ENCODE data around the gene PDZD7. TPM values are rescaled to one million over a fixed set of nuclear protein-coding genes. Genes with fewer than 3 reads are reported as not detected.

PDZD7 gene
- total and polyA plus RNA-seq, 9 of the 15 experiments (the other 6 are each of a cell fraction or from before 2014, with no cell fraction given): 0.04 to 0.24 (median 0.08) TPM; not detected in 3

GRCh38 chr10:100997360-100998182, 33.4 kb downstream of the PDZD7 start (continued):
- TF ChIP-seq E2F8 (IDR thresholded peaks at IDR 0.05; ENCODE audit: low read depth, partially characterized antibody) (no peak), ZNF696 (CRISPR knock-in tag; conservative IDR thresholded peaks at IDR 0.05) (no peak), ZNF24 (IDR thresholded peaks at IDR 0.05) (no peak), CTCF (IDR thresholded peaks at IDR 0.05 in 2 of 3, conservative IDR thresholded peaks at IDR 0.05 in 1 of 3; ENCODE audit: insufficient read depth in 2 of 3, low read depth in 1 of 3, low read length in 3 of 3) (peak; percentile 73 to 85 (median 77)), TCF3 (CRISPR knock-in tag; IDR thresholded peaks at IDR 0.05) (no peak; the same call in none of the 2 replicates), E2F5 (CRISPR knock-in tag; IDR thresholded peaks at IDR 0.05) (no peak), DIDO1 (tag; IDR thresholded peaks at IDR 0.05; ENCODE audit: low read depth) (no peak), GABPB2 (CRISPR knock-in tag; conservative IDR thresholded peaks at IDR 0.05) (no peak), NR2C2 (CRISPR knock-in tag; IDR thresholded peaks at IDR 0.05) (no peak; the same call in 1 of the 2 replicates), NR2C2 (tag; IDR thresholded peaks at IDR 0.05) (peak; percentile 19; the same call in 1 of the 2 replicates), ZNF695 (CRISPR knock-in tag; IDR thresholded peaks at IDR 0.05) (no peak), CREM (IDR thresholded peaks at IDR 0.05; ENCODE audit: low read depth) (no peak), SOX6 (IDR thresholded peaks at IDR 0.05) (no peak), ZNF12 (CRISPR knock-in tag; IDR thresholded peaks at IDR 0.05) (no peak), SMAD4 (CRISPR knock-in tag; conservative IDR thresholded peaks at IDR 0.05) (peak; percentile 50; the same call in 1 of the 2 replicates), ZC3H8 (IDR thresholded peaks at IDR 0.05) (no peak), MAFK (IDR thresholded peaks at IDR 0.05; ENCODE audit: low read length) (no peak), CSDE1 (IDR thresholded peaks at IDR 0.05) (no peak), NFRKB (IDR thresholded peaks at IDR 0.05; ENCODE audit: low read depth) (no peak), ZC3H4 (CRISPR knock-in tag; IDR thresholded peaks at IDR 0.05; ENCODE audit: borderline replicate concordance) (no peak)
- TF ChIP-seq, protein P1, sequence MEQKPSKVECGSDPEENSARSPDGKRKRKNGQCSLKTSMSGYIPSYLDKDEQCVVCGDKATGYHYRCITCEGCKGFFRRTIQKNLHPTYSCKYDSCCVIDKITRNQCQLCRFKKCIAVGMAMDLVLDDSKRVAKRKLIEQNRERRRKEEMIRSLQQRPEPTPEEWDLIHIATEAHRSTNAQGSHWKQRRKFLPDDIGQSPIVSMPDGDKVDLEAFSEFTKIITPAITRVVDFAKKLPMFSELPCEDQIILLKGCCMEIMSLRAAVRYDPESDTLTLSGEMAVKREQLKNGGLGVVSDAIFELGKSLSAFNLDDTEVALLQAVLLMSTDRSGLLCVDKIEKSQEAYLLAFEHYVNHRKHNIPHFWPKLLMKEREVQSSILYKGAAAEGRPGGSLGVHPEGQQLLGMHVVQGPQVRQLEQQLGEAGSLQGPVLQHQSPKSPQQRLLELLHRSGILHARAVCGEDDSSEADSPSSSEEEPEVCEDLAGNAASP (IDR thresholded peaks at IDR 0.05): no peak
- TF ChIP-seq, protein P2, sequence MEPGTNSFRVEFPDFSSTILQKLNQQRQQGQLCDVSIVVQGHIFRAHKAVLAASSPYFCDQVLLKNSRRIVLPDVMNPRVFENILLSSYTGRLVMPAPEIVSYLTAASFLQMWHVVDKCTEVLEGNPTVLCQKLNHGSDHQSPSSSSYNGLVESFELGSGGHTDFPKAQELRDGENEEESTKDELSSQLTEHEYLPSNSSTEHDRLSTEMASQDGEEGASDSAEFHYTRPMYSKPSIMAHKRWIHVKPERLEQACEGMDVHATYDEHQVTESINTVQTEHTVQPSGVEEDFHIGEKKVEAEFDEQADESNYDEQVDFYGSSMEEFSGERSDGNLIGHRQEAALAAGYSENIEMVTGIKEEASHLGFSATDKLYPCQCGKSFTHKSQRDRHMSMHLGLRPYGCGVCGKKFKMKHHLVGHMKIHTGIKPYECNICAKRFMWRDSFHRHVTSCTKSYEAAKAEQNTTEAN (CRISPR knock-in tag; IDR thresholded peaks at IDR 0.05): no peak
